HCT116 (cell line): ENCODE measurements around the gene B3GNT5. TPM values are rescaled to one million over a fixed set of nuclear protein-coding genes. Genes with fewer than 3 reads are reported as not detected.

ENCODE experiments used
- ATAC-seq: fragments of 200-7000 bp; cut with Tn5 transposase; 2 replicates; pipeline ENCODE4 v1.9.1; 2020; ENCODE audit warnings: mild to moderate bottlenecking, moderate library complexity
- BruUV-seq: library from RNA; stranded (reverse); fragments of 400-500 nt; replicated peaks from 2 replicates; lab custom pipeline; 2021; lab: Mats Ljungman, UMichigan
- CTCF ChIA-PET: fragments of 300-600 bp; sonication (Branson Sonifier 250); formaldehyde crosslinking; loops from one replicate; lab custom pipeline; 2021; ENCODE audit warnings: antibody characterized with exemption; lab: Charles Lee
- POLR2A ChIA-PET: fragments of 300-600, 350-600 bp; sonication (Branson Sonifier 250); formaldehyde crosslinking; loops from one replicate; lab custom pipeline; 2021; ENCODE audit warnings: antibody characterized with exemption; lab: Charles Lee
- RAD21 ChIA-PET, 2 experiments: fragments of 300-600 bp; sonication (Branson Sonifier 250); formaldehyde crosslinking; loops; one replicate each; lab custom pipeline; 2023; ENCODE audit warnings: low total read pairs in 2 of 2; ENCODE audit not compliant: uncharacterized antibody in 2 of 2, unreplicated experiment in 2 of 2, low non-redundant PET in 1 of 2; lab: Charles Lee
- DNase-seq: peaks from one replicate; pipeline ENCODE4 v3.0.0-alpha.2; 2010; ENCODE audit warnings: low read depth, low spot score
- H2AFZ ChIP-seq: fragments of 200-600 bp; shearing (Covaris generic), sonication (generic); 2 replicates; pipeline ENCODE4 v1.6.1; 2017; ENCODE audit warnings: low read depth, mixed run types, mixed read lengths, antibody characterized with exemption, low read length; ENCODE audit not compliant: poor library complexity, severe bottlenecking
- H3K27ac ChIP-seq: 2 replicates; pipeline ENCODE4 v1.5.1; 2012; ENCODE audit warnings: low read depth, low read length
- H3K27me3 ChIP-seq: fragments of 200-600 bp; sonication (generic); 2 replicates; pipeline ENCODE4 v1.6.1; 2016; ENCODE audit warnings: mixed run types, low read length, mixed read lengths; ENCODE audit not compliant: insufficient read depth
- H3K36me3 ChIP-seq, 2 experiments: fragments of 200-500 bp in 1 of 2; fragments of 200-600 bp in 1 of 2; sonication (Bioruptor generic) in 1 of 2; sonication (generic) in 1 of 2; 2 replicates each; pipeline versions ENCODE4 v1.5.1 to v1.6.1; 2014 to 2016; ENCODE audit warnings: low read length in 2 of 2, inconsistent platforms in 1 of 2, mixed read lengths in 1 of 2, mixed run types in 1 of 2; ENCODE audit not compliant: insufficient read depth in 2 of 2, control insufficient read depth in 1 of 2
- H3K4me1 ChIP-seq, 2 experiments: fragments of 200-600 bp in 1 of 2; sonication (generic) in 1 of 2; 2 replicates each; pipeline versions ENCODE4 v1.5.1 to v1.6.1; 2012 to 2017; ENCODE audit warnings: low read length in 2 of 2, inconsistent platforms in 1 of 2, mild to moderate bottlenecking in 1 of 2, mixed read lengths in 1 of 2, mixed run types in 1 of 2, moderate library complexity in 1 of 2; ENCODE audit not compliant: insufficient read depth in 2 of 2, control insufficient read depth in 1 of 2
- H3K4me2 ChIP-seq: fragments of 200-600 bp; sonication (generic); 2 replicates; pipeline ENCODE4 v1.6.1; 2017; ENCODE audit warnings: mixed run types, low read length, mixed read lengths
- H3K4me3 ChIP-seq, 2 experiments: fragments of 200-600 bp in 1 of 2; sonication (generic) in 1 of 2; replicated peaks in 1 of 2; 2 replicates each; pipeline ENCODE4 v1.5.1; 2011 to 2016; ENCODE audit warnings: low read length in 2 of 2, control low read depth in 1 of 2, low read depth in 1 of 2, mild to moderate bottlenecking in 1 of 2, mixed read lengths in 1 of 2, mixed run types in 1 of 2
- H3K79me2 ChIP-seq: fragments of 200-600 bp; sonication (generic); 2 replicates; pipeline ENCODE4 v1.6.1; 2017; ENCODE audit warnings: mild to moderate bottlenecking, mixed run types, low read length, moderate library complexity, mixed read lengths; ENCODE audit not compliant: insufficient read depth
- H3K9ac ChIP-seq: fragments of 200-600 bp; sonication (generic); 2 replicates; pipeline ENCODE4 v1.6.1; 2016; ENCODE audit warnings: low read length, mixed read lengths
- H3K9me2 ChIP-seq: fragments of 200-600 bp; sonication (generic), shearing (Covaris generic); 2 replicates; pipeline ENCODE4 v1.6.1; 2017; ENCODE audit warnings: mixed run types, mild to moderate bottlenecking, moderate library complexity; ENCODE audit not compliant: insufficient read depth
- H3K9me3 ChIP-seq, 2 experiments: fragments of 200-500 bp in 1 of 2; fragments of 200-600 bp in 1 of 2; sonication (Bioruptor generic) in 1 of 2; sonication (generic) in 1 of 2; 2 replicates each; pipeline ENCODE4 v1.6.1; 2014 to 2017; ENCODE audit warnings: low read length in 2 of 2, mixed read lengths in 2 of 2, inconsistent platforms in 1 of 2, low read depth in 1 of 2, mild to moderate bottlenecking in 1 of 2, mixed run types in 1 of 2, moderate library complexity in 1 of 2; ENCODE audit not compliant: control insufficient read depth in 1 of 2, insufficient read depth in 1 of 2
- H4K20me1 ChIP-seq: fragments of 200-600 bp; sonication (generic), shearing (Covaris generic); 2 replicates; pipeline ENCODE4 v1.6.1; 2017; ENCODE audit warnings: mixed run types, mild to moderate bottlenecking, moderate library complexity; ENCODE audit not compliant: insufficient read depth
- CBX3 ChIP-seq: IDR thresholded peaks from 2 replicates; pipeline ENCODE4 v1.6.1; 2012; ENCODE audit warnings: low read depth
- CEBPB ChIP-seq: IDR thresholded peaks from 2 replicates; pipeline ENCODE4 v1.6.1; 2012; ENCODE audit warnings: low read depth
- EGR1 ChIP-seq: IDR thresholded peaks from 2 replicates; pipeline ENCODE4 v1.6.1; 2012; ENCODE audit warnings: low read depth
- POLR2AphosphoS5 ChIP-seq: IDR thresholded peaks from 2 replicates; pipeline ENCODE4 v1.6.1; 2011; ENCODE audit warnings: mild to moderate bottlenecking, low read depth, low read length, moderate library complexity
- ZBTB33 ChIP-seq: IDR thresholded peaks from 2 replicates; pipeline ENCODE4 v1.6.1; 2011; ENCODE audit warnings: mild to moderate bottlenecking, low read length, moderate library complexity; ENCODE audit not compliant: insufficient replicate concordance; ENCODE audit errors: extremely low read depth
- intact Hi-C: fragments of 100-400 bp; cut with micrococcal nuclease; formaldehyde crosslinking; loops from 2 replicates; pipeline ENCODE4 v1.10.0; 2022
- total RNA-seq: library from RNA; stranded (reverse); gene quantifications from one replicate; pipeline ENCODE4 v1.2.1, GENCODE V29; 2021; ENCODE audit not compliant: unreplicated experiment

Gene B3GNT5
- total RNA-seq, 1 experiment from 2014 or later = 25.3 TPM

GRCh38 chr3:183259621-183260020, 6.6 kb downstream of the B3GNT5 start:
- ChIA-PET CTCF (no interaction called here), POLR2A (no interaction called here), RAD21 (no interaction called here)
- H3K4me1 ChIP-seq = peaks cover 3 to 34% of the 10 kb centered on the region in 2 experiments; a peak in 3 of 4 replicates
- H3K4me2 ChIP-seq = no peak overlapping the region
- H3K9me3 ChIP-seq = no peaks in the 10 kb centered on the region
- TF ChIP-seq CBX3 (no peak), POLR2AphosphoS5 (no peak)
- H3K36me3 ChIP-seq = no peaks in the 10 kb centered on the region
- peaks cover 5% of the 10 kb centered on the region; the same call in 1 of the 2 replicates for H4K20me1 ChIP-seq
- H3K9ac ChIP-seq = no peak overlapping the region
- DNase-seq = no peak
- intact Hi-C loops = no loop called here
- ATAC-seq = no peak
- no TSS peak for BruUV-seq
- no peak overlapping the region for H2AFZ ChIP-seq
- H3K79me2 ChIP-seq = peaks cover 71% of the 10 kb centered on the region
- H3K27ac ChIP-seq = no peak overlapping the region
- no peaks in the 10 kb centered on the region for H3K27me3 ChIP-seq
- no peak overlapping the region for H3K4me3 ChIP-seq
- no peaks in the 10 kb centered on the region for H3K9me2 ChIP-seq

GRCh38 chr3:183260167-183260904, 7.3 kb downstream of the B3GNT5 start:
- peaks cover 3 to 34% of the 10 kb centered on the region in 2 experiments for H3K4me1 ChIP-seq
- intact Hi-C loops = no loop called here
- H3K79me2 ChIP-seq = peaks cover 71% of the 10 kb centered on the region
- no peak overlapping the region for H3K4me2 ChIP-seq
- ChIA-PET CTCF (no interaction called here), RAD21 (no interaction called here), POLR2A (no interaction called here)
- H3K4me3 ChIP-seq = no peak overlapping the region
- no peaks in the 10 kb centered on the region for H3K27me3 ChIP-seq
- no peak overlapping the region for H3K9ac ChIP-seq
- ATAC-seq (no peak), DNase-seq (no peak)
- no peak overlapping the region for H2AFZ ChIP-seq
- no peaks in the 10 kb centered on the region for H3K36me3 ChIP-seq
- H3K9me2 ChIP-seq = no peaks in the 10 kb centered on the region
- H3K9me3 ChIP-seq = no peaks in the 10 kb centered on the region
- H4K20me1 ChIP-seq = peaks cover 5% of the 10 kb centered on the region; the same call in 1 of the 2 replicates
- no peak overlapping the region for H3K27ac ChIP-seq
- BruUV-seq = no TSS peak
- no peak for TF ChIP-seq EGR1
- no peak for TF ChIP-seq CEBPB
- no peak for TF ChIP-seq ZBTB33
